Activated T-helper 1 cell treated with anti-CD3 and anti-CD28 coated beads, Interleukin-2, amount 50 U/mL, for 16 hours (primary cell): ENCODE data around the gene MAP4K4.
"Not testable (repeated sequence)": the region's sequence is repeated elsewhere in the genome, so short reads cannot be mapped to it uniquely, and the experiment has no call there.

Source experiments
- DNase-seq, 2 donors: peaks; one replicate each; pipeline ENCODE4 v3.0.0-alpha.2; 2020; ENCODE audit warnings: low read depth in 1 of 2, low spot score in 1 of 2

Gene MAP4K4

DNA sequence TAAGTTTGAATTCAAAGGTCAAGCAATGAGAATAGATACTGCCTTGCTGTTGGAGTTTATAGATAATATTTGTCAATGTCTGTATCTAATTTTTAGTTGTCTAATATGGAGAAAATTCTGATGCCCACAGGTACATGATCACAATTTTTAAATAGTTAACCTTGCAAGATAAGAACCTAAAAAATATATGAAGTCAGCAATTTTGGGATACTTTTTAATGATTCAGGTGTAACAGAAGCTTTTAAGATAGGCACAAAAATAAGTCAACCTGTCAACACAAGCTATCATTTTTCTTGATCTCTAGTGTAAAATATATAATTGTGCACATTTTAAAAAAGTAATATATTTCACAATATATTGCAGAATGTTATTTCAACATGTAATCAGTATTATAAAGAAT, 201.8 kb downstream of the MAP4K4 start:
- DNase-seq: no peak

DNA sequence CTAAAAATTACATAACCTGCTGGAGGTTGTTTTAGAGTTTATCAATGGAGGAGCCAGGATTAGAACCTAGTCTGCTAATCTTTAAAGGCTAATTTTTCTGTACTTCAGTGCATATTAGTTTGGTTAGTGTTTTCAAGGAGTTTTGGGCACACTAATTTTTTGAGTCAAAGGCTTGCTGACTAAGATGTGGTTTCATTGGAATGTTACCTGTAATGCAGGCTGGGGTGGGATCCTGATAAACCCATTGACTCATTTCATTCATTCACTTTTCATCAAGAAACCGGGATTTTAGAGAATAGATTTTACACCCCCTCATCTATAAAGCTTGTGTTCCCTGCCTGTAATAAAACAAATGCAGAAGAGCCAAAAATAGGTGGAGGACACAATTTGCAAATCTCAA, 202.4 kb downstream of the MAP4K4 start:
- DNase-seq: no peak

DNA sequence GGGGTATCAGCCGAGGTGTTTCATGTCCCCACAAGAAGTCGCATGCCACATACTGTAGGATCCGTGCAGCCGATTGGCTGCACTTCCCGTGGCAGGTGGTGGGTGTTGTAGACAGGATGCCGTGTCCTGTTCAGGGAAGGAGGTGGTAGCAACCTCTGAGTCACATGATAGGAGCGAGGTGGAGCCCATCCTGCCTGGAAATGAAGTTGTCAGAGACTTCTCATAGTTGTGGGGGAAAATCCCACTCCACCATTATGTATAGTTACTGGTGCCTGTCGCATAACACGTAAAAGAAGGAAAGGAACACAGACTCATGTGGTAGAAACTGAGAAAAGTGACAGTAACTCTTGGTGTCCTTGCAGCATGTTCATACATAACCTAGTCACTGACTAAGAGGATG, 202.9 kb downstream of the MAP4K4 start:
- peak in 1 of 2 donors; percentile 15 for DNase-seq

DNA sequence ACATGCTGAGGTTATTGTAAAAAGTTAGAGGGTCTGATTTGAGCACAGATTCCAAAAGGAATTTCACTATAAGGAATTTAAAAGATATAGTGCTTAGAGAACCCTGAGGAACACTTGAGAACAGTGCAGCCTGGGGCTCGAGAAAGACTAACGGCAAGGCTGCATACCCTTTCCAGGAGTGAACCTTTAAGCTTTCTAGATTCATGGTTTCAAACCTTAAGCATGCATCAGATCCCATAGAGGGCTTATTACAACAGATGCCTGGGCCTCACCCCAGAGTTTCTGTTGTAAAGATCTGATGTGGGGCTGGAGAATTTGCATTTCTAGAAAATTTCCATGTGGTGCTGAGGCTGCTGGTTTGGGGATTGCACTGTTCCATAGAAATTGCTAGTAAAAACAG, 203.7 kb downstream of the MAP4K4 start:
- no peak for DNase-seq

DNA sequence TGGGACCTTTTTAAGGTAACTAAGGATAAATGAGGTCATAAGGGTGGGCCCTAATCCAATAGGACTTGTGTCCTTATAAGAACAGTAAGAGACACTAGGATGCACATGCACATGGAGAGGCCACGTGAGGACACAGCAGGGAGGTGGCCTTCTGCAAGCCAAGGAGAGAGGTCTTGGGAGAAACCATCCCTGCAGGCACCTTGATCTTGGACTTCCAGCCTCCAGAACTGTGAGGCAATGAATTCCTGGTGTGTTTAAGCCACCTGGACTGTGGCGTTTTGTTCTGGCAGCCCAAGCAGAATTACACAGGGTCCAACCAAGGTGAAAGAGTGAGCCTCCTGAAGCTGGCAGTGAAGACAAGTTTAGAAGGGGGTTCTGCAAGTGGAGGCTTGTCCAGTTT, 204.7 kb downstream of the MAP4K4 start:
- DNase-seq: no peak

DNA sequence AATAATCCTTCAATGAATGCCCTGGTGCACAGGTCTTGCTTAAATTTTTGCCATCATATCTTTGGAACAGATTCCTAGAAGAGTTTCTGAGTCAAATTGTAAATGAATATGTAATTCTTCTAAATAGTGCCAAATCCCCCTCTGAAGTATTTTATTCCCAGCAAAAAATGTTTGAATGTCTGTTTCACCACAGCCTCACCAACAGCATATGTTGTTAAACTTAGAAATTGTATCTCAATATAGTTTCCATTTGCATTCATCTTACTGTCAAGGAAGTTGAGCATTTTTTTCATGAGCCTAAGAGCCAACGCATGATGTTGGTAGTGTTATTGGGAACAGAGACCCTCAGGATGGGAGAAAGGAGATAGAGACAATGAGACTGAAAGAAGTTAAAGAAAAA, 207.4 kb downstream of the MAP4K4 start:
- DNase-seq: no peak

DNA sequence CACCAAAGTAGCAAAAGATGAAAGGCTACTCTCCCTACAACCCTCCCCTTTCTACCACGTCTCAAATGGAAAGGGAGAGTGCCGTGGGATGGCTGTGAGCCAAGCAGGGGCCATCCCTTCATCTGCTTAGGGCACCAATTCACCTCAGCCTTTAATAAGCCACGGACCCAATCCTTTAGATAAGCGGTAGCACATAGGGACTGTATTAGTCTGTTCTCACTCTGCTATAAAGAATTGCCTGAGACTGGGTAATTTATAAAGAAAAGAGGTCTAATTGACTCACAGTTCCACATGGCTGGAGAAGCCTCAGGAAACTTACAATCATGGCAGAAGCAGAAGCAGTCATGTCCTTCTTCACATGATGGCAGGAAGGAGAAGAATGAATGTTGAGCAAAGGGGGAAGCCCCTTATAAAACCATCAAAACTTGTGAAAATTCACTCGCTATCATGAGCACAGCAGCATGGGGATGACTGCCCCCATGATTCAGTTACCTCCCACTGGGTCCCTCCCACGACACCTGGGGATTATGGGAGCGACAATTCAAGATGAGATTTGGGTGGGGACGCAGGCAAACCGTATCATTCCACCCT, 208.3 kb downstream of the MAP4K4 start:
- DNase-seq: no peak

DNA sequence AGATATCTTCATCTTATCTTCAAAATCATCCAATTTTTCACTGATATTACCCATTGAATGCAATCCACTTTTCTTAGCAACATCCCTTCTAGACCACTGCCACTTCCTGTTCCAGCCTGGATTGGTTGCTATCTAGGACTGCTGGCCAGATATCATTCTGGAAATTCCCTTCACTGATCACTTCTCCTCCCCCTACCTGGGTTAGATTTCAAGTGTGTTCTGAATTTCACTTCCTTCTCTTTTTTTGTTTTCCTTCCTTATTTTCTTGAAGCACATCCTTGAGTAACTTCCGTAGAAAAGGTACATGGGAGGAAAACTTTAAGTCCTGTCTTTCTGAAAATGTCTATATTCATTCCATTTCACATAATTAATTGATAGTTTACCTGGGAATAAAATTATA, 212.3 kb downstream of the MAP4K4 start:
- no peak for DNase-seq

DNA sequence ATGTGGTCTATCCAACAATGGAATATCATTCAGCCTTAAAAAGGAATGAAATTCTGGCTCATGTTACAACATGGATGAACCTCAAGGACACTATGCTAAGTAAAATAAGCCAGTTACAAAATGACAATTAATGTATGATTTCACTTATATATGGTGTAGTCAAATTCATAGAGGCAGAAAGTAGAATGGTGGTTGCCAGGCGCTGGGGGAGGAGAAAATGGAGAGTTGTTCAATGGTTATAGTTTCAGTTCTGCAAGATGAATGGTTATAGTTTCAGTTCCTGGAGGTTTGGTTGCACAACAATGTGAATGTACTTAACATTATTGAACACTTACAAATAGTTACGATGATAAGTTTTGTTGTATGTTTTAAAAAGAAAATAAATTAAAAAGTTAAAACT, 215.0 kb downstream of the MAP4K4 start:
- no peak for DNase-seq

DNA sequence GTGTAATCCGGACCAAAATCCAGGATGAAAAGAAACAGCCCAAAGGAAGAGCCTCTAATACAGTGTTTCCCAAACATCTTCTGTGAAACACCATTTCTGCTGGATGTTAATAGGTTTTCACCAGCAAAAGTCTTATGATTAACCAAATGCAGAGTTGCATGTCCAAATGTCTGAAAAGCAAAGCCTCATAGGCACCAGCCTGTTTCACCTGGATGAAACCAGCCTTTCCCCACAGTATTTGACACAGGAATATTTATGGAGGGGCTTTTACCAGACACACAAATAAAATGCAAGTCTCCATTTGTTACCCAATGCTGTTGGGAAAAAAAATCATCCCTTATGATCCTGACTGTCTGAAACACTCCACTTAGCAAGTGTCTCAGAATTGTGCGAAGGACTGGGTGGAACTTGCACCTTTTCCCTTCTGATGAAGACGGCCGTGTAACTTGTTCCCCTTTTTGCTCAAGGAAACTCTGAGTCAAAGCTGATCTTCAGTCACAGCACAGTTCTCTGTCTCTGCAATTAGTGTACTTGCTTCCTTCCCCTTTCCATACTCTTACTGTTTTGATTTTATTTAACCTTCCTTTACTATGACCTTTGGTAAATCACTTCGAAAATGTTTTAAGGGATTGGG, 223.9 kb downstream of the MAP4K4 start:
- no peak for DNase-seq

DNA sequence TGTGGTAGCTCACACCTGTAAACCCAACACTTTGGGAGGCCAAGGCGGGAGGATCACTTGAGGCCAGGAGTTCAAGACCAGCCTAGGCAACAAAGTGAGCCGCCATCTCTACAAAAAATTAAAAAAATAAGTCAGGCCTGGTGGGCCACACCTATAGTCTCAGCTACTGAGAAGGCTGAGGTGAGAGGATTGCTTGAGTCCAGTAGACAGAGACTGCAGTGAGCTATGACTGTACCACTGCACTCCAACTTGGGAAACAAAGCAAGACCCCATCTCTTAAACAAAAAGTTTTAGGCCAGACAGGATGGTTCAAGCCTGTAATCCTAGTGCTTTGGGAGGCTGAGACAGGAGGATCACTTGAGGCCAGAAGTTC, 224.4 kb downstream of the MAP4K4 start:
- DNase-seq: no peak

DNA sequence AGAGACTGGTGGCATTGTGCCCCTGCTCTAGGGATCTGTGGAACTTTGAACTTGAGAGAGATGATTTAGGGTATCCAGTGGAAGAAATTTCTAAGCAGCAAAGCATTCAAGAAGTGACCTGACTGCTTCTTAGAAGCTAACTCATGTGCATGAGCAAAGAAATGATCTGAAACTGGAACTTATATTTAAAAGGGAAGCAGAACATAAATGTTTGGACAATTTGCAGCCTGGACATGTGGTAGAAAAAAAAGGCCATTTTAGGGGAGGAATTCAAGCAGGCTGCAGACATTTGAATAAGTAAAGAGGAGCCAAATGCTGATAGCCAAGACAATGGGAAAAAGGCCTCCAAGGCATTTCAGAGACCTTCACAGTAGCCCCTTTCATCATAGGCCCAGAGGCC, 226.8 kb downstream of the MAP4K4 start:
- not testable (repeated sequence) for DNase-seq

DNA sequence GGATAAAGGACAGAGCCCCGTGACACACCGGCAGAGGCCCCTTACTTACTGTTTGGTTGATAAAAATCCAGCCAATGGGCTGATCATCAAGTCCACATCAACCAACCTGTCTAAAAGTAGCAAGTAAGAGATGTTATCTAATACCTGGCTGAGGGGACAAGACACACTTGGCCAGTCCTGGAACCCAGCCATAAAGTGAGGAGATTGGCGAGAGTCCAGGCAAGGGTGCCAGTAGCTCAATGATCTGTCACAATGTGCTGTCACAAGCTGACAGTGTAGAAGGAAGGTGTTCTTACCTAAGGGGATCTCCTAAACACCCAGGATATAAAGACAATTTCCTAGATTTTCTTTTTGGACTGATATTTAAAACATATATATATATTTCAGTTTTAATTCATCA, 232.5 kb downstream of the MAP4K4 start:
- DNase-seq: no peak

DNA sequence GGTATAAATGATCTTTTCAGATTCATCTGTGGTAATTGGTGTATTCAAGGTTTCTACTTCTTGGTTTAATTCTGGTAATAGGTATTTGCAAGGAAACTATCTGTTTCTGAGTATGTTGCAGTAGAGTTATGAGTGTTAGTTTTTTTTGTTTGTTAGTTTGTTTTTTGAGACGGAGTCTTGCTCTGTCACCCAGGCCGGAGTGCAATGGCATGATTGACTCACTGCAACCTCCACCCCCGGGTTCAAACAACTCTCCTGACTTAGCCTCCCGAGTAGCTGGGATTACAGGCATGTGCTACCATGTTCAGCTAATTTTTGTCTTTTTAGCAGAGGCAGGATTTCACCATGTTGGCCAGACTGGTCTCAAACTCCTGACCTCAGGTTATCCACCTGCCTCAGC, 233.3 kb downstream of the MAP4K4 start:
- DNase-seq: no peak

DNA sequence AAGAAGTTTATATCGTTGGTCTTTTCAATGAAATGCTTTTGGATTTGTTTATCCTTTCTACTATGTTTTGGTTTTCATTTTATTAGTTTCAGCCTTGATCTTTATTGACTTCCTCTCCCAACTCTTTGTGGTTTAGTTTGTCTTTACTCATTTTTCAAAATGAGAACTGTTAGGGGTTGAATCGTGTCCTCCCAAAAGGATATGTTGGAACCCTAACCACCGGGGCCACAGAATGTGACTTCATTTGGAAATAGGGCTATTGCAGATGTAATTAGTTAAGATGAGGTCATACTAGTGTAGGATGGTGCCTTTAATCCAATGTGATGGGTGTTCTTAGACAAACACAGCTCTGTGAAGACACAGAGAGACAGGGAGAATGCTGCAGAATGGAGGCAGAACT, 233.9 kb downstream of the MAP4K4 start:
- DNase-seq: no peak

DNA sequence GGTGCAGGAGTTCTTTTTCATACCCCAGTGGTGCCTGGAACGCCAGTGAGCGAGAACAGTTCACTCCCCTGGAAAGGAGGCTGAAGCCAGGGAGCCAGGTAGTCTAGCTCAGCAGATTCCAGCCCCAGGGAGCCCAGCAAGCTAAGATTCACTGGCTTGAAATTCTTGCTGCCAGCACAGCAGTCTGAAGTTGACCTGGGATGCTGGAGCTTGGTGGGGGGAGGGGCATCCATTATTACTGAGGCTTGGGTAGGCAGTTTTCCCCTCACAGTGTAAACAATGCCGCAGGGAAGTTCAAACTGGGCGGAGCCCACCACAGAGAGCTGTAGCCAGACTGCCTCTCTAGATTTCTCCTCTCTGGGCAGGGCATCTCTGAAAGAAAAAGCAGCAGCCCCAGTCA, 238.3 kb downstream of the MAP4K4 start:
- DNase-seq: not testable (repeated sequence)

DNA sequence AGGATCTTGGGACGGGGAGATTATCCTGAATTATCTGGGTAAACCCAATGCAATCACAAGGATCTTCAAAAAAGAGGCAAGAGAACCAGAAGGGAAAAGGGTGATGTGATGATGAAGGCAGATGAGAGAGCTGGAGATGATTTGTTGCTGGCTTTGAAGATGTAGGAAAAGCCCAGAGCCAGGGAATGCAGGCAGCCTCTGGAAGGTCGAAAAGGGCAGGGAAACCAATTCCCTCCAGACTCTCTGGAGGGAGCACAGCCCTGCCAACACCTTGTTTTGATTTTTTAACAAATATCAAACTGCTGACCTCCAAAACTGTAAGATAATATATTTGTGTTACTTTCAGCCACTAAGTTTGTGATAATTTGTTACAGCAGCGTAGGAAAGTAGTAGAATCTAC, 245.3 kb downstream of the MAP4K4 start:
- no peak for DNase-seq
